PC-9 (cell line): Measurements from ENCODE around the gene CYTH3.

Experiments
- CTCF ChIP-seq: fragments of 200-600 bp; sonication (generic); conservative IDR thresholded peaks from 2 replicates; pipeline ENCODE4 v1.6.1; 2017; ENCODE audit warnings: mixed run types, antibody characterized with exemption, mild to moderate bottlenecking, moderate library complexity
- EZH2 ChIP-seq: fragments of 200-600 bp; sonication (generic); IDR thresholded peaks from 2 replicates; pipeline ENCODE4 v1.8.0; 2017; ENCODE audit warnings: antibody characterized with exemption, low read depth

- TF ChIP-seq CTCF (no peak), EZH2 (no peak)
Measured at GRCh38 chr7:6284055-6284400, 11.6 kb upstream of the CYTH3 start.
